ENCODE data around the gene RBP7.

Gene RBP7

GRCh38 chr1:10031461-10031860 lies 34.4 kb downstream of the RBP7 start:
- no peak for DNase-seq (ENCODE audit: low read depth)

GRCh38 chr1:10032590-10033358 lies 35.7 kb downstream of the RBP7 start, which contains the start of gene UBE4B:
UBE4B (plus strand) TSS chr1:10032958; CDS start chr1:10033671, 713 bp downstream.
- DNase-seq (ENCODE audit: low read depth): peak; percentile 99

GRCh38 chr1:10033359-10033845 lies 36.4 kb downstream of the RBP7 start:
- no peak for DNase-seq (ENCODE audit: low read depth)

GRCh38 chr1:10042746-10043145 lies 45.7 kb downstream of the RBP7 start:
- DNase-seq (ENCODE audit: low read depth): no peak

- no peak for DNase-seq (ENCODE audit: low read depth)
Measured at GRCh38 chr1:10045480-10046355, 48.7 kb downstream of the RBP7 start.

- no peak for DNase-seq (ENCODE audit: low read depth)
Measured at GRCh38 chr1:10046356-10047085, 49.5 kb downstream of the RBP7 start.

GRCh38 chr1:10048601-10049000 lies 51.6 kb downstream of the RBP7 start:
- no peak for DNase-seq (ENCODE audit: low read depth)

GRCh38 chr1:10050611-10051010 lies 53.6 kb downstream of the RBP7 start:
- DNase-seq (ENCODE audit: low read depth): no peak

- DNase-seq (ENCODE audit: low read depth): no peak
Measured at GRCh38 chr1:10051656-10052055, 54.6 kb downstream of the RBP7 start.

- no peak for DNase-seq (ENCODE audit: low read depth)
Measured at GRCh38 chr1:10052347-10052746, 55.3 kb downstream of the RBP7 start.

GRCh38 chr1:10054465-10054864 lies 57.4 kb downstream of the RBP7 start:
- no peak for DNase-seq (ENCODE audit: low read depth)

GRCh38 chr1:10056599-10056987 lies 59.6 kb downstream of the RBP7 start:
- no peak for DNase-seq (ENCODE audit: low read depth)

- DNase-seq (ENCODE audit: low read depth): no peak
Measured at GRCh38 chr1:10057343-10057742, 60.3 kb downstream of the RBP7 start.

GRCh38 chr1:10057796-10058195 lies 60.8 kb downstream of the RBP7 start:
- DNase-seq (ENCODE audit: low read depth): no peak

- no peak for DNase-seq (ENCODE audit: low read depth)
Measured at GRCh38 chr1:10059342-10059718, 62.3 kb downstream of the RBP7 start.

- no peak for DNase-seq (ENCODE audit: low read depth)
Measured at GRCh38 chr1:10060311-10061100, 63.5 kb downstream of the RBP7 start.

GRCh38 chr1:10061276-10061675 lies 64.2 kb downstream of the RBP7 start:
- no peak for DNase-seq (ENCODE audit: low read depth)

GRCh38 chr1:10063878-10064277 lies 66.8 kb downstream of the RBP7 start:
- DNase-seq (ENCODE audit: low read depth): no peak

- DNase-seq (ENCODE audit: low read depth): no peak
Measured at GRCh38 chr1:10064416-10065343, 67.7 kb downstream of the RBP7 start.

GRCh38 chr1:10065344-10065685 lies 68.3 kb downstream of the RBP7 start:
- DNase-seq (ENCODE audit: low read depth): no peak

Measured in activated T-helper 1 cell treated with Interleukin-2 at 50 U/mL for 16 hours (primary cell).